Endodermal cell (in vitro differentiated cells): ENCODE results near the gene MUC2. TPM values are rescaled to one million over a fixed set of nuclear protein-coding genes. Genes with fewer than 3 reads are reported as not detected.

Experiments
- DNase-seq: peaks from one replicate; pipeline ENCODE4 v3.0.0-alpha.2; 2017
- H3K27ac ChIP-seq: 2 replicates; pipeline ENCODE4 v1.5.1; 2013; ENCODE audit warnings: mild to moderate bottlenecking, low read depth, low read length, moderate library complexity
- H3K27me3 ChIP-seq: 2 replicates; pipeline ENCODE4 v1.6.1; 2013; ENCODE audit warnings: mild to moderate bottlenecking, low read length, moderate library complexity; ENCODE audit not compliant: insufficient read depth, control insufficient read depth, poor library complexity, severe bottlenecking
- H3K36me3 ChIP-seq: 2 replicates; pipeline ENCODE4 v1.7.0; 2013; ENCODE audit warnings: mild to moderate bottlenecking, low read length, moderate library complexity; ENCODE audit not compliant: control insufficient read depth, insufficient read depth
- H3K4me1 ChIP-seq: one replicate; pipeline ENCODE4 v1.7.0; 2013; ENCODE audit warnings: low read length; ENCODE audit not compliant: control insufficient read depth, insufficient read depth
- H3K4me3 ChIP-seq: 2 replicates; pipeline ENCODE4 v1.5.1; 2013; ENCODE audit warnings: mild to moderate bottlenecking, low read length, moderate library complexity
- H3K9ac ChIP-seq: 2 replicates; pipeline ENCODE4 v1.6.1; 2013; ENCODE audit warnings: mild to moderate bottlenecking, low read length, moderate library complexity; ENCODE audit not compliant: poor library complexity, severe bottlenecking; ENCODE audit errors: extremely low read depth
- H3K9me3 ChIP-seq: 2 replicates; pipeline ENCODE4 v1.6.1; 2013; ENCODE audit warnings: mild to moderate bottlenecking, low read length, moderate library complexity; ENCODE audit not compliant: control insufficient read depth
- H3K27ac Mint-ChIP-seq: 2 replicates; pipeline ENCODE4 v1.8.0; 2020; ENCODE audit warnings: mixed read lengths
- H3K27me3 Mint-ChIP-seq: 2 replicates; pipeline ENCODE4 v1.8.0; 2021; ENCODE audit warnings: mild to moderate bottlenecking, mixed read lengths; ENCODE audit not compliant: insufficient read depth
- H3K36me3 Mint-ChIP-seq: 2 replicates; pipeline ENCODE4 v1.8.0; 2020; ENCODE audit warnings: low read depth, mixed read lengths
- H3K4me1 Mint-ChIP-seq: 2 replicates; pipeline ENCODE4 v1.8.0; 2020; ENCODE audit warnings: mixed read lengths
- H3K4me3 Mint-ChIP-seq: 2 replicates; pipeline ENCODE4 v1.8.0; 2020; ENCODE audit warnings: mild to moderate bottlenecking, moderate library complexity, mixed read lengths
- H3K9me3 Mint-ChIP-seq: 2 replicates; pipeline ENCODE4 v1.8.0; 2020; ENCODE audit warnings: mild to moderate bottlenecking, mixed read lengths
- WGBS, 2 experiments: methylation state at CpG; one replicate each; pipeline versions ENCODE4 v1.1.5 to v1.1.7; 2013; ENCODE audit warnings: missing lambda C conversion rate in 2 of 2, mixed read lengths in 1 of 2; ENCODE audit not compliant: insufficient coverage in 1 of 2, insufficient read length in 1 of 2; 5-methylcytosine and 5-hydroxymethylcytosine counted together
- total RNA-seq, 2 donors: library from RNA; stranded (reverse); fragmentation: NEBNext Ultra II Directional in 1 of 2; extraction: Animal tissue kit (Norgen Biotek cat#: 25700) in 1 of 2; gene quantifications; 2 replicates in 1 of 2; 3 replicates in 1 of 2; pipeline ENCODE4 v1.2.1, GENCODE V29; 2021
- TF ChIP-seq, protein P1 (sequence below): fragments of 200-600 bp; sonication (generic); conservative IDR thresholded peaks from 2 replicates; pipeline ENCODE4 v1.5.0; 2021; ENCODE audit warnings: antibody characterized with exemption, mild to moderate bottlenecking

Gene MUC2
- total RNA-seq, 2 donors from 2014 or later: not detected

GRCh38 chr11:1091332-1092083, 16.8 kb downstream of the MUC2 start:
- no peak overlapping the region for H3K27ac ChIP-seq
- H3K27ac Mint-ChIP-seq: no peak overlapping the region
- H3K4me3 ChIP-seq: no peak overlapping the region
- no peaks in the 10 kb centered on the region for H3K36me3 Mint-ChIP-seq
- TF ChIP-seq, protein P1, sequence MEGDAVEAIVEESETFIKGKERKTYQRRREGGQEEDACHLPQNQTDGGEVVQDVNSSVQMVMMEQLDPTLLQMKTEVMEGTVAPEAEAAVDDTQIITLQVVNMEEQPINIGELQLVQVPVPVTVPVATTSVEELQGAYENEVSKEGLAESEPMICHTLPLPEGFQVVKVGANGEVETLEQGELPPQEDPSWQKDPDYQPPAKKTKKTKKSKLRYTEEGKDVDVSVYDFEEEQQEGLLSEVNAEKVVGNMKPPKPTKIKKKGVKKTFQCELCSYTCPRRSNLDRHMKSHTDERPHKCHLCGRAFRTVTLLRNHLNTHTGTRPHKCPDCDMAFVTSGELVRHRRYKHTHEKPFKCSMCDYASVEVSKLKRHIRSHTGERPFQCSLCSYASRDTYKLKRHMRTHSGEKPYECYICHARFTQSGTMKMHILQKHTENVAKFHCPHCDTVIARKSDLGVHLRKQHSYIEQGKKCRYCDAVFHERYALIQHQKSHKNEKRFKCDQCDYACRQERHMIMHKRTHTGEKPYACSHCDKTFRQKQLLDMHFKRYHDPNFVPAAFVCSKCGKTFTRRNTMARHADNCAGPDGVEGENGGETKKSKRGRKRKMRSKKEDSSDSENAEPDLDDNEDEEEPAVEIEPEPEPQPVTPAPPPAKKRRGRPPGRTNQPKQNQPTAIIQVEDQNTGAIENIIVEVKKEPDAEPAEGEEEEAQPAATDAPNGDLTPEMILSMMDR: no peak
- H3K9me3 ChIP-seq: no peaks in the 10 kb centered on the region
- H3K9ac ChIP-seq: no peak overlapping the region
- H3K4me1 Mint-ChIP-seq: no peaks in the 10 kb centered on the region
- DNase-seq: no peak
- H3K4me1 ChIP-seq: no peaks in the 10 kb centered on the region
- no peaks in the 10 kb centered on the region for H3K27me3 ChIP-seq
- H3K36me3 ChIP-seq: no peaks in the 10 kb centered on the region
- no peaks in the 10 kb centered on the region for H3K27me3 Mint-ChIP-seq
- no peak overlapping the region for H3K4me3 Mint-ChIP-seq
- H3K9me3 Mint-ChIP-seq: peaks cover 17% of the 10 kb centered on the region
- 66 to 77% methylated on average over 5 to 12 of the region's 12 CpGs for WGBS, 2 experiments

DNA sequence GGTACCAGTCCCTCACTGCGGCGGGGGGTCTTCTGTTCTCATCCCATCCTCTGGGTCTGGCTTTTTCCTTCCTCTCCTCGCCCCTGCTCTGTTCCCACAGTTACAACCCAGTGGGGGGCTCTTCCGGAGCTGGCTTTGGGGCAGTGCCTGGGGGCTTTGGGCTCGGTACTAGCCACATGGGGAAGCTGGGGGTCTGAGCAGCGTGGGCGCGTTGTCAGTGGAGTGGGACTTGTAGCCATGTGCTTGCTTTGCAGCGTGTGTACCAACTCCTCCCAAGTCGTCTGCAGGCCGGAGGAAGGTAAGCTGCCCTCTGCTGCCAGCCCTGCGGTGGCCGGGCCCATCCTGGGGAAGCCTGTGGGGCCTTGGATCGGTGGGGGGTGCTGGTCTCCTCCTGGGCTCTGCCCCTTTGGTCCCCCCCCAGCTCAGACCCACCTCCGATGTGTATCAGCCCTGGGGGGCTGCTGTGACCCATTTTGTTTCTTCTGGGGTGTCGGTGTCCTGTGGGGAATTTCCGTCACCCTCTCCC, 17.5 kb downstream of the MUC2 start:
- no peaks in the 10 kb centered on the region for H3K36me3 Mint-ChIP-seq
- H3K9me3 Mint-ChIP-seq: peaks cover 17% of the 10 kb centered on the region
- WGBS, 2 experiments: 78 to 82% methylated on average over 16 to 17 of the region's 17 CpGs
- Histone ChIP-seq H3K4me1 (no peaks in the 10 kb centered on the region), H3K27ac (no peak overlapping the region), H3K9me3 (no peaks in the 10 kb centered on the region), H3K4me3 (no peak overlapping the region), H3K9ac (no peak overlapping the region), H3K27me3 (no peaks in the 10 kb centered on the region), H3K36me3 (no peaks in the 10 kb centered on the region)
- no peak overlapping the region for H3K27ac Mint-ChIP-seq
- H3K4me3 Mint-ChIP-seq: no peak overlapping the region
- no peaks in the 10 kb centered on the region for H3K27me3 Mint-ChIP-seq
- H3K4me1 Mint-ChIP-seq: no peaks in the 10 kb centered on the region
- DNase-seq: no peak
- TF ChIP-seq, protein P1: no peak

DNA sequence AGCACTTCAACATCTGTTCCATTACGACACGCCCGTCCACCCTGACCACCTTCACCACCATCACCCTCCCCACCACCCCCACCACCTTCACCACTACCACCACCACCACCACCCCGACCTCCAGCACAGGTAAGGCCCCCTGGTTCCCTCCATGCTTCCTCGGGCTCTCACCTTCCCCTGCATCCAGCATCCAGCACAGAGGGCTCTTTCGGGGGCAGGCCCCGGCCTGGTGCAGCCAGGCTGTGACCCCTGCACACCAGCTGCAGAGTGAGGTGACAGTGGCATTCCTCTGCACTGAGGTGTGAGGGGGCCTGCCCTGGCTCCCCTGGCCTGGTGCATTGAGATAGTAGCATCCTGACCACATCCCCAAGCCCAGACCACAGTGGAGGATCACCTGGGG, 18.2 kb downstream of the MUC2 start:
- Histone ChIP-seq H3K27me3 (no peaks in the 10 kb centered on the region), H3K9ac (no peak overlapping the region), H3K36me3 (no peaks in the 10 kb centered on the region), H3K4me3 (no peak overlapping the region), H3K9me3 (no peaks in the 10 kb centered on the region), H3K27ac (no peak overlapping the region), H3K4me1 (no peaks in the 10 kb centered on the region)
- H3K36me3 Mint-ChIP-seq: no peaks in the 10 kb centered on the region
- H3K4me3 Mint-ChIP-seq: no peak overlapping the region
- no peak for DNase-seq
- H3K9me3 Mint-ChIP-seq: peaks cover 17% of the 10 kb centered on the region
- H3K27ac Mint-ChIP-seq: no peak overlapping the region
- H3K27me3 Mint-ChIP-seq: no peaks in the 10 kb centered on the region
- TF ChIP-seq, protein P1: no peak
- H3K4me1 Mint-ChIP-seq: no peaks in the 10 kb centered on the region
- 87% methylated on average over 3 to 7 of the region's 7 CpGs for WGBS, 2 experiments
